Esophagus muscularis mucosa (tissue), 4 donors: ENCODE results near the gene LIX1L. TPM values are rescaled to one million over a fixed set of nuclear protein-coding genes. Genes with fewer than 3 reads are reported as not detected.

Source experiments
- DNase-seq: peaks from one replicate; pipeline ENCODE4 v3.0.0-alpha.2; 2017; ENCODE audit errors: extremely low spot score
- H3K27ac ChIP-seq, 4 donors: fragments of 200-600 bp; sonication (generic); replicated peaks in 1 of 4; 1 replicate in 3 of 4; 2 replicates in 1 of 4; pipeline ENCODE4 v1.5.1; 2016 to 2019; ENCODE audit warnings: mild to moderate bottlenecking in 1 of 4
- H3K27me3 ChIP-seq, 4 donors: fragments of 200-600 bp; sonication (generic); one replicate each; pipeline versions ENCODE4 v1.5.1 to v1.6.0; 2016 to 2019
- H3K36me3 ChIP-seq, 4 donors: fragments of 200-600 bp; sonication (generic); one replicate each; pipeline ENCODE4 v1.5.1; 2016 to 2019
- H3K4me1 ChIP-seq, 4 donors: fragments of 200-600 bp; sonication (generic); one replicate each; pipeline ENCODE4 v1.5.1; 2016 to 2019
- H3K4me3 ChIP-seq, 4 donors: fragments of 200-600 bp; sonication (generic); 1 replicate in 2 of 4; 2 replicates in 2 of 4; pipeline ENCODE4 v1.5.1; 2016 to 2019; ENCODE audit warnings: mild to moderate bottlenecking in 4 of 4, moderate library complexity in 1 of 4
- H3K9me3 ChIP-seq, 4 donors: fragments of 200-600 bp; sonication (generic); 1 replicate in 3 of 4; 2 replicates in 1 of 4; pipeline ENCODE4 v1.5.1; 2016 to 2019
- EP300 ChIP-seq: sonication (generic); formaldehyde crosslinking; IDR thresholded peaks from one replicate; pipeline ENCODE4 v1.6.1; 2017; ENCODE audit warnings: antibody characterized with exemption
- POLR2A ChIP-seq: fragments of 450-650 bp; IDR thresholded peaks from one replicate; pipeline ENCODE4 v1.6.1; 2017; ENCODE audit warnings: antibody characterized with exemption, moderate library complexity, mild to moderate bottlenecking, low read depth
- POLR2AphosphoS5 ChIP-seq, 2 donors: sonication (generic); formaldehyde crosslinking; IDR thresholded peaks; one replicate each; pipeline ENCODE4 v1.6.1; 2017; ENCODE audit warnings: antibody characterized with exemption in 2 of 2
- WGBS: methylation state at CpG from one replicate; pipeline ENCODE4 v1.1.5; 2018; 5-methylcytosine and 5-hydroxymethylcytosine counted together
- intact Hi-C: fragments of 100-400 bp; cut with DNase I; formaldehyde crosslinking; loops from one replicate; pipeline ENCODE4 v1.15.1; 2023
- total RNA-seq, 4 donors: library from RNA; depleted of rRNA; stranded (reverse); fragments of >200 nt; gene quantifications; one replicate each; pipeline versions ENCODE4 v1.1.0 to v1.2.1, GENCODE V29; 2016
- TF ChIP-seq, protein P1 (sequence below), 3 experiments: fragments of 200-600 bp in 2 of 3; fragments of 450-650 bp in 1 of 3; sonication (generic) in 2 of 3; IDR thresholded peaks; one replicate each; pipeline ENCODE4 v1.5.1; 2017 to 2019; ENCODE audit warnings: antibody characterized with exemption in 3 of 3, mild to moderate bottlenecking in 2 of 3, moderate library complexity in 1 of 3

LIX1L gene
- total RNA-seq, 4 donors from 2014 or later: 33.2 to 55.0 (median 41.7) TPM

DNA sequence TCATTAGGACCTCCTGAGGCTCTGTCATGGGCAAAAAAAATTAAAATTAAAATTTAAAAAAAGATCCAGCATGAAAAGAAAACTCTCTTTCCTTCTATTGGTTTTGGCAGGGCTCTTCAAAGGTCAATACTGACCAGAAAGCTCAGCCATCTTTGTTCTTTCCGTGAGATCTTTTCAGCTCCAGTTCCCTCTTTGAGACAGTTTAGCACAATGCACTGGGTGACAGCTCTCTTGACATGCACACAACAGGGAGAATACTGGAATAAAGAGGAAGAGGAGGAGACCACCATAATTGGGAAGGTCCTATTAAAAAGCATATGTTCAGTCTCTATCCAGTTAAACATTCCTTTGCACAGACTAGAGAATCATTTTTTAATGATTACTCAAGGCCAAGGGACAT, 6.3 kb downstream of the LIX1L start:
- 83% methylated on average over 1 of the region's 1 CpG for WGBS
- H3K4me1 ChIP-seq: peaks cover 39 to 86% (median 67%) of the 10 kb centered on the region in 4 donors

DNA sequence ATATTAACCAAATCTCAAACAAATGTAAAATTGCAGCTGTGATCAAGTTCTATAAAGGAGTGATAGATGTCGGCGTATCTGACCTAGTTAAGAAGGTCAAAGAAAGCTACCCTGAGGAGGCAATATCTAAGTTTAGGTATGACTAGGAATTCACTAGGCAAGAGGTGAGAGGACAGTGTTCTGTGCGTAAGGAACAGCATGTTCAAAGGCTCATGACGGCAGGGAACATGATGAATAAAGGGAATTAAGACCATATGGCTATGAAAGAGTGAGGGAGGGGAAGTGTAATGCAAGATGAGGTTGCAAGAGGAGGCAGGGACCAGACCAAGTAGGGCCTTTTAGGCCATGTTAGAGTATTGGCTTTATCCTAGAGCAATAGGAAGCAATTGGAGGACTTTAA, 8.6 kb downstream of the LIX1L start:
- intact Hi-C loops: no loop called here
- Histone ChIP-seq H3K4me1 (peaks cover 21 to 63% (median 44%) of the 10 kb centered on the region in 4 donors), H3K27me3 (no peaks in the 10 kb centered on the region), H3K36me3 (peaks cover 0 to 34% (median 23%) of the 10 kb centered on the region in 4 donors), H3K4me3 (no peak overlapping the region), H3K9me3 (no peaks in the 10 kb centered on the region), H3K27ac (peak overlapping the region in 1 of 4 donors; percentile 47)
- no peak for DNase-seq
- TF ChIP-seq POLR2A (no peak), POLR2AphosphoS5 (IDR thresholded peaks at IDR 0.05) (peak; percentile 43 to 58), EP300 (peak; percentile 42)
- TF ChIP-seq, protein P1, sequence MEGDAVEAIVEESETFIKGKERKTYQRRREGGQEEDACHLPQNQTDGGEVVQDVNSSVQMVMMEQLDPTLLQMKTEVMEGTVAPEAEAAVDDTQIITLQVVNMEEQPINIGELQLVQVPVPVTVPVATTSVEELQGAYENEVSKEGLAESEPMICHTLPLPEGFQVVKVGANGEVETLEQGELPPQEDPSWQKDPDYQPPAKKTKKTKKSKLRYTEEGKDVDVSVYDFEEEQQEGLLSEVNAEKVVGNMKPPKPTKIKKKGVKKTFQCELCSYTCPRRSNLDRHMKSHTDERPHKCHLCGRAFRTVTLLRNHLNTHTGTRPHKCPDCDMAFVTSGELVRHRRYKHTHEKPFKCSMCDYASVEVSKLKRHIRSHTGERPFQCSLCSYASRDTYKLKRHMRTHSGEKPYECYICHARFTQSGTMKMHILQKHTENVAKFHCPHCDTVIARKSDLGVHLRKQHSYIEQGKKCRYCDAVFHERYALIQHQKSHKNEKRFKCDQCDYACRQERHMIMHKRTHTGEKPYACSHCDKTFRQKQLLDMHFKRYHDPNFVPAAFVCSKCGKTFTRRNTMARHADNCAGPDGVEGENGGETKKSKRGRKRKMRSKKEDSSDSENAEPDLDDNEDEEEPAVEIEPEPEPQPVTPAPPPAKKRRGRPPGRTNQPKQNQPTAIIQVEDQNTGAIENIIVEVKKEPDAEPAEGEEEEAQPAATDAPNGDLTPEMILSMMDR (IDR thresholded peaks at IDR 0.05): no peak
- 95% methylated on average over 4 of the region's 4 CpGs for WGBS

More for the DNA sequence above, 6.3 kb downstream of the LIX1L start:
- Histone ChIP-seq H3K27ac (no peak overlapping the region), H3K36me3 (peaks cover 0 to 19% (median 12%) of the 10 kb centered on the region in 4 donors), H3K9me3 (no peaks in the 10 kb centered on the region), H3K4me3 (no peak overlapping the region), H3K27me3 (no peaks in the 10 kb centered on the region)
- no peak for TF ChIP-seq EP300
- TF ChIP-seq, protein P1 (IDR thresholded peaks at IDR 0.05): no peak
- no peak for TF ChIP-seq POLR2AphosphoS5 (IDR thresholded peaks at IDR 0.05)
- TF ChIP-seq POLR2A: no peak
- intact Hi-C loops: no loop called here
- no peak for DNase-seq

DNA sequence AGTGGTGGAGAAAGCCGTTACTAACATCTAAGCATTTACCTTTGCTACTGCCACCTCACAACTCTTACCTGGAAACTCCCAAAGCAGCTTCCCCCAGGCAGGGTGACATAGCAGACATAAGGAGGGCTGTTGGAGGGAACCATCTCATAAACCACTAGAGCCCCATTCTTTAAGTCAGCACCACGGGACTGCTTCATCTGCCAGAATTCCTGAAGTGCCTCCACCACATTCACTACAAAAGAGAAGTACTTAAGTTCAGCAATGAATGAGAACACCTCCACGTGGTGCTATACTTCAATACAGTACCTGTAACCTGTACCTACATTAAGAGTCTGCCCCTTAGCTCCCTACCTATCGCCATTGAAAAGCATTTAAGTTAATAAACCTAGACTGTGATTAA, 10.3 kb downstream of the LIX1L start:
- WGBS: 78% methylated on average over 4 of the region's 4 CpGs
- DNase-seq: no peak
- intact Hi-C loops: no loop called here

DNA sequence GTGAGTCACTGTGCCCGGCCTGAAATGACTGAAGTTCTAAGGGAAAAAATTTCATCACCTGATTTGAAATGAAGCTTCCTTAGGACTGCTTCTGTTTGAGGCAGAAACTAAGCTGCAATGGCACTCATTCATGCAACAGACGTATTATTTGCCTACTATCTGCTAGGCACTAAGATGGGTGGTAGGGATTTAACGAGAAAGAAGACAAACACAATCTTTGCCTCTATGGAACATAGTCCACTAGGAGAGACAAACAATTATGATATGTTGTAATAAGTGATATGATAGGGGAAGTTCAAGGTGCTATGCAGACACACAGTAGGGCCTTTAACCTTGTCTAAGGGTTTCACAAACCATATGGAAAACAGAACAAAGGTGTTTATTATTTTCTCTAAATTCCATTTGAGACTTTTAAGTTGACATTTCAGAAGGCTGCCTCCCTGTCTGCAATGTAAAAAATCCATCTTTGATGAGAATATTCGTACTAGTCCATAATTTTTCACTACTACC, 11.3 kb downstream of the LIX1L start:
- WGBS: 91% methylated on average over 4 of the region's 4 CpGs
- DNase-seq: no peak
- intact Hi-C loops: no loop called here
- Histone ChIP-seq H3K27ac (no peak overlapping the region), H3K9me3 (no peaks in the 10 kb centered on the region), H3K4me3 (no peak overlapping the region), H3K36me3 (peaks cover 11 to 57% (median 41%) of the 10 kb centered on the region in 4 donors), H3K27me3 (no peaks in the 10 kb centered on the region), H3K4me1 (peaks cover 12 to 45% (median 30%) of the 10 kb centered on the region in 4 donors)
- no peak for TF ChIP-seq POLR2AphosphoS5 (IDR thresholded peaks at IDR 0.05)
- TF ChIP-seq, protein P1 (IDR thresholded peaks at IDR 0.05): no peak
- TF ChIP-seq EP300: no peak
- no peak for TF ChIP-seq POLR2A

More for the DNA sequence above, 10.3 kb downstream of the LIX1L start:
- H3K27me3 ChIP-seq: no peaks in the 10 kb centered on the region
- H3K36me3 ChIP-seq: peaks cover 2 to 50% (median 31%) of the 10 kb centered on the region in 4 donors
- TF ChIP-seq, protein P1 (IDR thresholded peaks at IDR 0.05): no peak
- TF ChIP-seq POLR2AphosphoS5 (IDR thresholded peaks at IDR 0.05): no peak
- TF ChIP-seq POLR2A: no peak
- no peak for TF ChIP-seq EP300
- no peak overlapping the region for H3K4me3 ChIP-seq
- H3K9me3 ChIP-seq: no peaks in the 10 kb centered on the region
- H3K27ac ChIP-seq: no peak overlapping the region
- H3K4me1 ChIP-seq: peaks cover 16 to 52% (median 32%) of the 10 kb centered on the region in 4 donors

DNA sequence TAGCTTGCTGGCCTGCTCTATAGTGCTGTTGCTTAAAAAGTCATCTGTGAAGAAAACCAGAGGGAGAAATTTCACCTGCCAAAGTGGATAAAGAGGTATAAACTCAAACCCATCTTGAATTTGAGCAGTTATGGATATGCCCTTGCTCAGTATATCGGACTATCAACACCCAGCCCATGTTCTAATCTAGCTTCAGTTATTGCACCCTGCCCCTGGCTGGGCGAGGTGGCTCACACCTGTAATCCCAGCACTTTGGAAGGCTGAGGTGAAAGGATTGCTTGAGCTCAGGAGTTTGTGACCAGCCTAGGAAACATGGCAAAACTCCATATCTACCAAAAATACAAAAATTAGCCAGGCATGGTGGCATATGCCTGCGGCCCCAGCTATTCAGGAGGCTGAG, 13.3 kb downstream of the LIX1L start:
- Histone ChIP-seq H3K9me3 (no peaks in the 10 kb centered on the region), H3K27ac (no peak overlapping the region), H3K27me3 (no peaks in the 10 kb centered on the region), H3K4me1 (peaks cover 7 to 25% (median 13%) of the 10 kb centered on the region in 4 donors), H3K4me3 (no peak overlapping the region), H3K36me3 (peaks cover 11 to 77% (median 49%) of the 10 kb centered on the region in 4 donors)
- no peak for DNase-seq
- 93% methylated on average over 3 of the region's 3 CpGs for whole genome bisulfite sequencing
- intact Hi-C loops: no loop called here
- TF ChIP-seq POLR2A (no peak), EP300 (no peak), POLR2AphosphoS5 (IDR thresholded peaks at IDR 0.05) (no peak)
- TF ChIP-seq, protein P1 (IDR thresholded peaks at IDR 0.05): no peak
